ENCODE results near the gene CUBN.

- TF ChIP-seq, protein P1, sequence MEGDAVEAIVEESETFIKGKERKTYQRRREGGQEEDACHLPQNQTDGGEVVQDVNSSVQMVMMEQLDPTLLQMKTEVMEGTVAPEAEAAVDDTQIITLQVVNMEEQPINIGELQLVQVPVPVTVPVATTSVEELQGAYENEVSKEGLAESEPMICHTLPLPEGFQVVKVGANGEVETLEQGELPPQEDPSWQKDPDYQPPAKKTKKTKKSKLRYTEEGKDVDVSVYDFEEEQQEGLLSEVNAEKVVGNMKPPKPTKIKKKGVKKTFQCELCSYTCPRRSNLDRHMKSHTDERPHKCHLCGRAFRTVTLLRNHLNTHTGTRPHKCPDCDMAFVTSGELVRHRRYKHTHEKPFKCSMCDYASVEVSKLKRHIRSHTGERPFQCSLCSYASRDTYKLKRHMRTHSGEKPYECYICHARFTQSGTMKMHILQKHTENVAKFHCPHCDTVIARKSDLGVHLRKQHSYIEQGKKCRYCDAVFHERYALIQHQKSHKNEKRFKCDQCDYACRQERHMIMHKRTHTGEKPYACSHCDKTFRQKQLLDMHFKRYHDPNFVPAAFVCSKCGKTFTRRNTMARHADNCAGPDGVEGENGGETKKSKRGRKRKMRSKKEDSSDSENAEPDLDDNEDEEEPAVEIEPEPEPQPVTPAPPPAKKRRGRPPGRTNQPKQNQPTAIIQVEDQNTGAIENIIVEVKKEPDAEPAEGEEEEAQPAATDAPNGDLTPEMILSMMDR (IDR thresholded peaks at IDR 0.05): no peak
- TF ChIP-seq REST (IDR thresholded peaks at IDR 0.05; ENCODE audit: insufficient read depth in 1 of 2, low read depth in 2 of 2, low read length in 1 of 2): no peak
These were observed 179.8 kb downstream of the CUBN start for GRCh38 chr10:16949816-16950215.

All from Panc1 (cell line).